ENCODE results near the gene WWOX. TPM values are rescaled to one million over a fixed set of nuclear protein-coding genes. Genes with fewer than 3 reads are reported as not detected.

Gene WWOX
- total RNA-seq, 4 donors from 2014 or later: 135 to 209 (median 159) TPM

DNA sequence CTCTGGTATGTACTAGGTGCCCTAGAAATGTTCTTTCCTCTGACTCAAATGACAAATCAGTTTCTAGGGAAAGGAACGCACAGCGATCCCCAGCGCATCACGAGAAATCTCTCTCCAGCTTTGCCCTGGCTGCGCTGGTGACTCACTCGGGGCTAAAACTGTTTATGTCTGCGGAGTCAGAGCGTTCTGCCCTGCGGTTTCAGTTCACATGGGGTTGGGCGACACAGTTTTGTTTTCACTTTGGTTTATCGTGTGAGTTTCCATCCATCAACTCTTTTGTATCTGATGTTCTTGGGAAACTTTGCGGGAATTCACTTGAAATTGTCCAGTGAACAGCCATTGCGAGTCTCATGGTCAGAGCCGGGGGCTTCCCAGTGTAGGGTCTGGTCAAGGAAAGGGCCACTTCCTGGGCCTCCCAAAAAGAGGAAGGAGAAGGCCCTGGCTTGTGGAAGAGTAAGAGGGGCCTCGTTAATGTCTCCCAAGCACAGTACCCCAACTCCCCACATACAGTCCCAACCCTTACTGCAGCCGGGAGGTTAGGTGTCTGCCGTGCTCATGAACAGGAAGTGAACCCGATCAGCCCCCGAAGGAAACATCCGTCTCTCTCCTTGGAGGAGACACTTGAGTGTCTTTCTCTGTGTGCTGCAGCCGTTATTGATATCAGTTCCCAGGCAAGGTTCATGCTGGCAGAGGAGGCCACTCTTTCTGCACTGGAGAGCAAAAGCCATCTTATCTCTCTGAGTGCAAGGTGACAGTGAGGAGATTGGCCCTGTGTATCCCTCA is 643.2 kb downstream of the WWOX start:
- Histone ChIP-seq H3K36me3 (no peaks in the 10 kb centered on the region), H3K9me3 (no peaks in the 10 kb centered on the region), H3K27me3 (no peaks in the 10 kb centered on the region), H3K27ac (no peak overlapping the region), H3K4me3 (replicated peaks in 1 of 3) (no peak overlapping the region), H3K4me1 (peaks cover 18 to 24% of the 10 kb centered on the region in 2 donors)
- WGBS, 2 donors: 75 to 92% methylated on average over 17 to 18 of the region's 21 CpGs
- DNase-seq: peak in 1 of 2 donors; percentile 10
- intact Hi-C loops (cut with DNase I): no loop called here
- TF ChIP-seq, protein P1, sequence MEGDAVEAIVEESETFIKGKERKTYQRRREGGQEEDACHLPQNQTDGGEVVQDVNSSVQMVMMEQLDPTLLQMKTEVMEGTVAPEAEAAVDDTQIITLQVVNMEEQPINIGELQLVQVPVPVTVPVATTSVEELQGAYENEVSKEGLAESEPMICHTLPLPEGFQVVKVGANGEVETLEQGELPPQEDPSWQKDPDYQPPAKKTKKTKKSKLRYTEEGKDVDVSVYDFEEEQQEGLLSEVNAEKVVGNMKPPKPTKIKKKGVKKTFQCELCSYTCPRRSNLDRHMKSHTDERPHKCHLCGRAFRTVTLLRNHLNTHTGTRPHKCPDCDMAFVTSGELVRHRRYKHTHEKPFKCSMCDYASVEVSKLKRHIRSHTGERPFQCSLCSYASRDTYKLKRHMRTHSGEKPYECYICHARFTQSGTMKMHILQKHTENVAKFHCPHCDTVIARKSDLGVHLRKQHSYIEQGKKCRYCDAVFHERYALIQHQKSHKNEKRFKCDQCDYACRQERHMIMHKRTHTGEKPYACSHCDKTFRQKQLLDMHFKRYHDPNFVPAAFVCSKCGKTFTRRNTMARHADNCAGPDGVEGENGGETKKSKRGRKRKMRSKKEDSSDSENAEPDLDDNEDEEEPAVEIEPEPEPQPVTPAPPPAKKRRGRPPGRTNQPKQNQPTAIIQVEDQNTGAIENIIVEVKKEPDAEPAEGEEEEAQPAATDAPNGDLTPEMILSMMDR (IDR thresholded peaks at IDR 0.05): no peak
- TF ChIP-seq POLR2A (IDR thresholded peaks at IDR 0.05): no peak

DNA sequence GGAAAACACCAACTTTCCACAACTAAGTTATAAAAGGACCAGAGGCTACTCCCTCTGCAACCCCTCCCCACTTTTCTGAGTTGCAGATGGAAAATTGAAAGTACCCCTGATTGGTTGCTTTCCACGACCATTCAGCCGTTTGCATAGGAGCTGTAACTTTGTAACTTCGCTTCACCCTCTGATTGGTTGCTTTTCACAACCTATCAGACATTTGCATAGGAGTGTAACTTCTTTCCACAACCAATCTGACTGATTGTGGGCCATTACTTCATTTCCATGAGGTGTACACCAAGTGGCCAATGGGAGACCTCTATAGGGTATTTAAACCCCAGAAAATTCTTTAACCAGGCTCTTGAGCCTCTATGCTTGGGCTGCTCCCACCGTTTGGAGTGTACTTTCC is 644.1 kb downstream of the WWOX start:
- TF ChIP-seq, protein P1 (IDR thresholded peaks at IDR 0.05): no peak
- TF ChIP-seq POLR2A (IDR thresholded peaks at IDR 0.05): no peak
- WGBS, 2 donors: 81 to 85% methylated on average over 4 of the region's 4 CpGs
- Histone ChIP-seq H3K9me3 (no peaks in the 10 kb centered on the region), H3K27ac (peak overlapping the region in 1 of 3 donors; percentile 96), H3K27me3 (no peaks in the 10 kb centered on the region), H3K36me3 (no peaks in the 10 kb centered on the region), H3K4me3 (replicated peaks in 1 of 3) (no peak overlapping the region), H3K4me1 (peaks cover 18 to 24% of the 10 kb centered on the region in 2 donors)
- DNase-seq: no peak
- intact Hi-C loops (cut with DNase I): no loop called here

DNA sequence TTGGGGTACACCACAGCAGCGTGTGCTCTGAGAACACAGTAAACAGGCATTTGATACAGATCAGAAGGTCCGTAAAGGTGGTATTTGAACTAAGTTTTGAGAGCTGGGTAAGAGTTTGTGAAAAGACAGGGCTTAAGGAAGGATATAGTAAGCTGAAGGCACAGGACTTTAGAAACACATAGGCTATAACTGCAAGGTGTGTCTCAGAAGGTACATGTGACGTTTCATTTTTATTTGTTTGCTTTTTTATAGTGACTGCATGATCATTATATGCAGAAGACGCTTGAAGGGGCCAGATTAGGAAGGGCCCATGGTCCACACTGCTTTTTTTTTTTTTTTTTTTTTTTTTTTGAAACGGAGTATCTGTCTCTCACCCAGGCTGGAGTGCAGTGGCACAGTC is 644.6 kb downstream of the WWOX start:
- peaks cover 18 to 24% of the 10 kb centered on the region in 2 donors for H3K4me1 ChIP-seq
- H3K36me3 ChIP-seq: no peaks in the 10 kb centered on the region
- WGBS, 2 donors: 87 to 91% methylated on average over 5 of the region's 5 CpGs
- no peaks in the 10 kb centered on the region for H3K9me3 ChIP-seq
- H3K4me3 ChIP-seq (replicated peaks in 1 of 3): no peak overlapping the region
- no peak for DNase-seq
- TF ChIP-seq, protein P1 (IDR thresholded peaks at IDR 0.05): no peak
- TF ChIP-seq POLR2A (IDR thresholded peaks at IDR 0.05): no peak
- no peaks in the 10 kb centered on the region for H3K27me3 ChIP-seq
- intact Hi-C loops (cut with DNase I): no loop called here
- H3K27ac ChIP-seq: peak overlapping the region in 2 of 3 donors; percentile 76 to 96

DNA sequence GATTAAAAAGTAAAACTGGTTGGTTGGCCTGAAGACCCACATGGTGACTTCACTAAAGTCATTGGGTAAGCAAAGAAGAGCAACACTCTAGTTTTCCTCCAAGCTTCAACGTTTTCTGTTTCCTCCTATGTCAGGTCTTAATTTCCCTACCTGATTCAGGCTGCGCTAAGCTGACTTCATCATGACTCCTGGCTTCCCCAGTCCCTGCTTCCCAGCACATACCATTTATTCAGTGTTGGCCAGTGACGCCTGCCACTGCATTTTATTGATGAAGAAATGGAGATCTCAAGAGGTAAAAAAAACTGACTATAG is 645.3 kb downstream of the WWOX start:
- no peaks in the 10 kb centered on the region for H3K9me3 ChIP-seq
- no peaks in the 10 kb centered on the region for H3K36me3 ChIP-seq
- intact Hi-C loops (cut with DNase I): no loop called here
- no peak for TF ChIP-seq POLR2A (IDR thresholded peaks at IDR 0.05)
- TF ChIP-seq, protein P1 (IDR thresholded peaks at IDR 0.05): no peak
- WGBS, 2 donors: 48 to 56% methylated on average over 3 of the region's 3 CpGs
- no peak for DNase-seq
- no peaks in the 10 kb centered on the region for H3K27me3 ChIP-seq
- H3K27ac ChIP-seq: peak overlapping the region; percentile 72 to 96 (median 76)
- no peak overlapping the region for H3K4me3 ChIP-seq (replicated peaks in 1 of 3)
- H3K4me1 ChIP-seq: peaks cover 18 to 24% of the 10 kb centered on the region in 2 donors

All from thyroid gland (tissue), 4 donors.